Thyroid gland (tissue), 4 donors: ENCODE measurements around the gene MAST4. TPM values are rescaled to one million over a fixed set of nuclear protein-coding genes. Genes with fewer than 3 reads are reported as not detected.

Experiments
- DNase-seq, 2 donors: peaks; one replicate each; pipeline ENCODE4 v3.0.0-alpha.2; 2019
- H3K27ac ChIP-seq, 3 donors: fragments of 200-600 bp; sonication (generic); 1 replicate in 2 of 3; 2 replicates in 1 of 3; pipeline ENCODE4 v1.5.1; 2016 to 2019; ENCODE audit warnings: mild to moderate bottlenecking in 1 of 3, moderate library complexity in 1 of 3
- H3K27me3 ChIP-seq: fragments of 200-600 bp; sonication (generic); one replicate; pipeline ENCODE4 v1.5.1; 2019
- H3K36me3 ChIP-seq, 2 donors: fragments of 200-600 bp; sonication (generic); one replicate each; pipeline ENCODE4 v1.5.1; 2016 to 2019
- H3K4me1 ChIP-seq, 2 donors: fragments of 200-600 bp; sonication (generic); one replicate each; pipeline ENCODE4 v1.5.1; 2017 to 2019
- H3K4me3 ChIP-seq, 3 donors: fragments of 200-600 bp; sonication (generic); replicated peaks in 1 of 3; 1 replicate in 2 of 3; 2 replicates in 1 of 3; pipeline ENCODE4 v1.5.1; 2016; ENCODE audit warnings: mild to moderate bottlenecking in 1 of 3
- H3K9me3 ChIP-seq: fragments of 200-600 bp; sonication (generic); one replicate; pipeline ENCODE4 v1.5.1; 2017
- POLR2A ChIP-seq, 2 donors: fragments of 450-650 bp; IDR thresholded peaks; one replicate each; pipeline ENCODE4 v1.6.1; 2017; ENCODE audit warnings: antibody characterized with exemption in 2 of 2, mild to moderate bottlenecking in 2 of 2, moderate library complexity in 1 of 2
- WGBS, 2 donors: methylation state at CpG; one replicate each; pipeline ENCODE4 v1.1.5; 2017; 5-methylcytosine and 5-hydroxymethylcytosine counted together
- intact Hi-C: fragments of 100-400 bp; cut with DNase I; formaldehyde crosslinking; loops from one replicate; pipeline ENCODE4 v1.15.1; 2023
- total RNA-seq, 4 donors: library from RNA; depleted of rRNA; stranded (reverse); fragments of >200 nt; gene quantifications; one replicate each; pipeline ENCODE4 v1.2.3, GENCODE V29; 2016
- TF ChIP-seq, protein P1 (sequence below), 6 experiments: fragments of 200-600 bp in 3 of 6; fragments of 450-650 bp in 3 of 6; sonication (generic) in 3 of 6; IDR thresholded peaks; one replicate each; pipeline ENCODE4 v1.5.1; 2016 to 2019; ENCODE audit warnings: antibody characterized with exemption in 6 of 6, mild to moderate bottlenecking in 2 of 6, inconsistent platforms in 1 of 6, moderate library complexity in 1 of 6

Gene MAST4
- total RNA-seq, 4 donors from 2014 or later, result 20.2 to 38.3 (median 24.4) TPM

DNA sequence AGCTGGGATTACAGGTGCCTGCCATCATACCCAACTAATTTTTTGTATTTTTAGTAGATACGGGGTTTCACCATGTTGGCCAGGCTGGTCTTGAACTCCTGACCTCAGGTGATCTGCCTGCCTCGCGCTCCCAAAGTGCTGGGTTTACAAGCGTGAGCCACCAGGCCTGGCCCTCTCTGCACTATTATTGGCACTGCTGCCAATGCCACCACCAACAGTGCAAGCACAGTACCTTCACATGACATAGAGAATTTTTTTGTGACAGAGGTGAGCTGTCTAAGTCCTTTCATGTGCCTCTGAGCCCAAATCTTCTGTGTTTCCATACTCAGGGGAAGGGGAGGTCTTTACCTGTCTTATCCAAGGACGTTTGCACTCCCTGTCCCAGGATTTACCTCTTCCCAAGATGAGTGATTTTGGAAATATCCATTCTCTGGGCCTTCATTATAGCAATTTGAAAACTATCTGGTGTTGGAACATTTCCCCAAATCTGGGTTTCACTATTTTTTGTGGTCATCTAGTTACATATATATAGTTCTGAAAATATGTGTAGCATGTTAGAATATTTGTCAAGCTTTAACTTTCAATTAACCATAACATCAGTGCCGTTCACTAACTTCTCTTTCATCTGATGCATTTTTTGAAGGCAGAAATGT, 605.8 kb downstream of the MAST4 start:
- no peak for TF ChIP-seq POLR2A (IDR thresholded peaks at IDR 0.05)
- TF ChIP-seq, protein P1, sequence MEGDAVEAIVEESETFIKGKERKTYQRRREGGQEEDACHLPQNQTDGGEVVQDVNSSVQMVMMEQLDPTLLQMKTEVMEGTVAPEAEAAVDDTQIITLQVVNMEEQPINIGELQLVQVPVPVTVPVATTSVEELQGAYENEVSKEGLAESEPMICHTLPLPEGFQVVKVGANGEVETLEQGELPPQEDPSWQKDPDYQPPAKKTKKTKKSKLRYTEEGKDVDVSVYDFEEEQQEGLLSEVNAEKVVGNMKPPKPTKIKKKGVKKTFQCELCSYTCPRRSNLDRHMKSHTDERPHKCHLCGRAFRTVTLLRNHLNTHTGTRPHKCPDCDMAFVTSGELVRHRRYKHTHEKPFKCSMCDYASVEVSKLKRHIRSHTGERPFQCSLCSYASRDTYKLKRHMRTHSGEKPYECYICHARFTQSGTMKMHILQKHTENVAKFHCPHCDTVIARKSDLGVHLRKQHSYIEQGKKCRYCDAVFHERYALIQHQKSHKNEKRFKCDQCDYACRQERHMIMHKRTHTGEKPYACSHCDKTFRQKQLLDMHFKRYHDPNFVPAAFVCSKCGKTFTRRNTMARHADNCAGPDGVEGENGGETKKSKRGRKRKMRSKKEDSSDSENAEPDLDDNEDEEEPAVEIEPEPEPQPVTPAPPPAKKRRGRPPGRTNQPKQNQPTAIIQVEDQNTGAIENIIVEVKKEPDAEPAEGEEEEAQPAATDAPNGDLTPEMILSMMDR (IDR thresholded peaks at IDR 0.05), result no peak
- H3K4me3 ChIP-seq, result no peak overlapping the region
- H3K9me3 ChIP-seq, result no peaks in the 10 kb centered on the region
- no peaks in the 10 kb centered on the region for H3K36me3 ChIP-seq
- no peak for DNase-seq
- intact Hi-C loops, result loop anchor here (10.0 kb wide), 1 partner anchor 387 kb away; no protein-coding TSS in a partner anchor
- 87 to 96% methylated on average over 6 of the region's 6 CpGs for WGBS, 2 donors
- H3K27me3 ChIP-seq, result no peaks in the 10 kb centered on the region
- no peak overlapping the region for H3K27ac ChIP-seq
- peaks cover 10 to 12% of the 10 kb centered on the region in 2 donors for H3K4me1 ChIP-seq

DNA sequence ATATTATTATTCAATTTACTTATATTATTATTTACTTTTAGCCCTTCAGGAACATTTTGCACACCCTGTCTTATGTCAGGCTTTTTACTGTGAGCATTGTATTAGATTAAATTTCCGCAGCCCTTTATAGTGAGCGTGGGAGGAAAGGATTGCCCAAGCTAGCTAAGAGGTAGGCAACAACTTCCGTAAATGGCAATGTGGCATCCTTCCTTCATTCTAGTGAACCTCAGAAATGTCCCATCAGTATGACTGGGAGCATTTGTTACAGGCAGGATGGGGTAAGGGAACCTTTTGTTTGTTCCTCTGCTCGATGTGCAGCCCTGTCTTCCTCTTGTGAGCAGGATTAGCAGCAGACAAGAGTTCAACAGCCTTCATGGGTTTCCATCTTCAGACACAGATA, 606.6 kb downstream of the MAST4 start:
- WGBS, 2 donors, result 84 to 88% methylated on average over 4 of the region's 4 CpGs
- Histone ChIP-seq H3K27me3 (no peaks in the 10 kb centered on the region), H3K9me3 (no peaks in the 10 kb centered on the region), H3K27ac (no peak overlapping the region), H3K4me3 (no peak overlapping the region), H3K4me1 (peaks cover 9 to 12% of the 10 kb centered on the region in 2 donors), H3K36me3 (no peaks in the 10 kb centered on the region)
- TF ChIP-seq, protein P1 (IDR thresholded peaks at IDR 0.05), result no peak
- TF ChIP-seq POLR2A (IDR thresholded peaks at IDR 0.05), result no peak
- no peak for DNase-seq
- intact Hi-C loops, result loop anchor here (10.0 kb wide), 1 partner anchor 388 kb away; no protein-coding TSS in a partner anchor

DNA sequence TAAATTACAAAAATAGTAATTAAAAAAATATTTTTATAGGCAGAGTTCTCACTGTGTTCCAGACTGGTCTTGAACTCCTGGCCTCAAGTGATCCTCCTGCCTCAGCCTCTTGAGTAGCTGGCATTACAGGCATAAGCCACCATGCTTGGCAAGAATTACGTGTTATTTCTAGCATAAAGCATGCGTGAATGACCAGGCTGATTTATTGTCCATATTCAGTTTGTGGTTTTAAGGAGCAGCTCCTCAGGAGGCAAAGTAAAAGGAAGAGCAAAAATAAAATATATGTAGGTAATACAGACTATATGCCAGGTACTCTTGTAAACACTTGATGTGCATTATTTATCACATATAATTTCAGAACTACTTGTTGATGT, 607.5 kb downstream of the MAST4 start:
- intact Hi-C loops, result loop anchor here (10.0 kb wide), 1 partner anchor 389 kb away; no protein-coding TSS in a partner anchor
- Histone ChIP-seq H3K27ac (peak overlapping the region in 1 of 3 donors; percentile 24), H3K36me3 (no peaks in the 10 kb centered on the region), H3K27me3 (no peaks in the 10 kb centered on the region), H3K4me3 (no peak overlapping the region), H3K4me1 (peaks cover 9 to 12% of the 10 kb centered on the region in 2 donors), H3K9me3 (no peaks in the 10 kb centered on the region)
- WGBS, 2 donors, result 38 to 63% methylated on average over 2 of the region's 2 CpGs
- DNase-seq, result no peak
- TF ChIP-seq, protein P1 (IDR thresholded peaks at IDR 0.05), result no peak
- no peak for TF ChIP-seq POLR2A (IDR thresholded peaks at IDR 0.05)

DNA sequence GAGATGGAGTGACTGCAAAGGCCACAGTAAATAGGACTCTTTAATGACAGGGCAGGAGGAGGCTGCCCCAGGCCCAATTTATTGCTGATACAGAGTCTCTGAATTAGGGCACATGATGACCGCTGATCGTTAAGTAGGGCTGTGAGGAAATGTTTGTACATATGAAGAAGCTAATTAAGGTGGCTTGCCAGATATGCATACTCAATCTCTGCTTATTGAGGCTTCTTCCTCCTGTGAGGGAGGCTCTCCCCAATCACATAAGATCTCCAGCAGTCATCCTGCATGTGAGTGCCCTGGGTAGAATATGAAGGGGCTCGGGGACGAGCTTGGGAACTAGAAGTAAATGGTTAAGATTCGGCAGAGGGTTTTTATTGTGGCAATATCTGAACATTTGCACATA, 608.6 kb downstream of the MAST4 start:
- 85 to 96% methylated on average over 5 of the region's 5 CpGs for WGBS, 2 donors
- intact Hi-C loops, result loop anchor here (10.0 kb wide), 1 partner anchor 390 kb away; no protein-coding TSS in a partner anchor
- no peak overlapping the region for H3K27ac ChIP-seq
- peaks cover 9 to 12% of the 10 kb centered on the region in 2 donors for H3K4me1 ChIP-seq
- no peak overlapping the region for H3K4me3 ChIP-seq
- no peaks in the 10 kb centered on the region for H3K36me3 ChIP-seq
- no peak for DNase-seq
- TF ChIP-seq POLR2A (IDR thresholded peaks at IDR 0.05), result no peak
- TF ChIP-seq, protein P1 (IDR thresholded peaks at IDR 0.05), result no peak
- no peaks in the 10 kb centered on the region for H3K27me3 ChIP-seq
- H3K9me3 ChIP-seq, result no peaks in the 10 kb centered on the region

DNA sequence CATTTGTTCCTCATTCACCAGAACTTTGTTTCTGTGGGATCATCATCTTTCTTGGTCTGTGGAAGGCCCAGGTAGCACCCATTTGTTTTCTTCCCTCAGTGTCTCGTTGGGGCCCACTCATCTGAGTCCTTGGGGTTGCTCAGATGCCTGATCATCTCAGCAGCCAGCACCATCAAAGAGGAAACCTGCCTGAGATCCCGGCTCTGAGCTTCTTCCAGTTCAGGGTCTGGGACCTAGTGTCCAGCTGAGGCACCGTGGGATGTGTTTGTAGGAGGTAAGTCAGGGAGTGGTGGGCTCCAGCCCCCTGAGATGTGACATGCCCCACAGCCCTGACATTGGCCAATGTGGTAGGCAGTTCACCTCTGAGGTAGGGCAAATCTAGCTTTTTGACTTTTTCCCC, 609.8 kb downstream of the MAST4 start:
- Histone ChIP-seq H3K9me3 (no peaks in the 10 kb centered on the region), H3K27ac (peak overlapping the region; percentile 9 to 33 (median 32)), H3K4me1 (peaks cover 9 to 12% of the 10 kb centered on the region in 2 donors), H3K27me3 (no peaks in the 10 kb centered on the region), H3K36me3 (no peaks in the 10 kb centered on the region), H3K4me3 (no peak overlapping the region)
- WGBS, 2 donors, result 91 to 96% methylated on average over 3 of the region's 3 CpGs
- DNase-seq, result no peak
- intact Hi-C loops, result loop anchor here (10.0 kb wide), 1 partner anchor 391 kb away; no protein-coding TSS in a partner anchor
- no peak for TF ChIP-seq POLR2A (IDR thresholded peaks at IDR 0.05)
- TF ChIP-seq, protein P1 (IDR thresholded peaks at IDR 0.05), result no peak
